Measurements from ENCODE around the gene CSGALNACT2.
"Not testable (repeated sequence)": the region's sequence is repeated elsewhere in the genome, so short reads cannot be mapped to it uniquely, and the experiment has no call there.

CSGALNACT2 gene

DNA sequence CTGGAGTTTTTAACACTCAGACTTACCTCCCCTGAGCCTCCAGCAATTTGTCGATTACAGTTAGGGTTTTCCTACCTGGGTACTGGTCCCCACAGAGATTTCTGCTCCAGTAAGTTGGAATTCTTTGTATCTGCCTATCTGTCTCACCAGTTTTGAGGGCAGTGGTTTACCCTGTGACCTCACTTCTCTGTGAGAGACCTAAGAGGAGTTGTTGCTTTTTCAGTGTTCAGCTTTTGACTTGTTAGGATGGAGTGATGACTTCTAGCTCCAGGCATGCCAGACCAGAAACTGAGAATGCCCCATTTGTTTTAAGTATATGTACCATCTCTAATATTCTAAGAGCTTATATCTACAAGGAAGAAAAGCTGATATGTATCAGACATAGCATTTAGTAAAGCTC is 42.9 kb downstream of the CSGALNACT2 start:
- TF ChIP-seq, protein P1, sequence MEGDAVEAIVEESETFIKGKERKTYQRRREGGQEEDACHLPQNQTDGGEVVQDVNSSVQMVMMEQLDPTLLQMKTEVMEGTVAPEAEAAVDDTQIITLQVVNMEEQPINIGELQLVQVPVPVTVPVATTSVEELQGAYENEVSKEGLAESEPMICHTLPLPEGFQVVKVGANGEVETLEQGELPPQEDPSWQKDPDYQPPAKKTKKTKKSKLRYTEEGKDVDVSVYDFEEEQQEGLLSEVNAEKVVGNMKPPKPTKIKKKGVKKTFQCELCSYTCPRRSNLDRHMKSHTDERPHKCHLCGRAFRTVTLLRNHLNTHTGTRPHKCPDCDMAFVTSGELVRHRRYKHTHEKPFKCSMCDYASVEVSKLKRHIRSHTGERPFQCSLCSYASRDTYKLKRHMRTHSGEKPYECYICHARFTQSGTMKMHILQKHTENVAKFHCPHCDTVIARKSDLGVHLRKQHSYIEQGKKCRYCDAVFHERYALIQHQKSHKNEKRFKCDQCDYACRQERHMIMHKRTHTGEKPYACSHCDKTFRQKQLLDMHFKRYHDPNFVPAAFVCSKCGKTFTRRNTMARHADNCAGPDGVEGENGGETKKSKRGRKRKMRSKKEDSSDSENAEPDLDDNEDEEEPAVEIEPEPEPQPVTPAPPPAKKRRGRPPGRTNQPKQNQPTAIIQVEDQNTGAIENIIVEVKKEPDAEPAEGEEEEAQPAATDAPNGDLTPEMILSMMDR (IDR thresholded peaks at IDR 0.05; ENCODE audit: insufficient read depth, low read depth, low read length, missing control alignments) = no peak
- no peak overlapping the region for H3K4me3 ChIP-seq (ENCODE audit: low read depth, low read length)
- no peak for DNase-seq (ENCODE audit: low read depth)

DNA sequence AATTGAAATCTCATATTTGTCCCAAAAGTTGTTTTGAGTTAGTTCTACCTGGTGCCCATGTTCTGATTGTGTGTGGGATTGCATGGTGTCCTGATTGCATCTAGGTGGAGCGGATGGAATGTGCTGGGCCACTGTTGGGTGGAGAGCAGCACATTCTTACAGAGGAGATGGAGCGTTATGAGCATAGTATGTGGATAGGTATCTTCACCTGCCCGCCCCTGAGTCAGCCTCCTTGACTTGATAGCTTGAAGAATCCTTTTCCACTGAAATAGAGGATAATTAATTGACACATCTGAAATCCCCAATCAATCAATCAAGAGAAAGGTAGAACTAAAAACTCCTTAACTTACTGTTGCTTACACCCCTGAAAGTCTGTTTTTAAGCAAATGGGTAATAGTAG is 45.5 kb downstream of the CSGALNACT2 start:
- H3K4me3 ChIP-seq (ENCODE audit: low read depth, low read length); DNase-seq (ENCODE audit: low read depth): not testable (repeated sequence)

DNA sequence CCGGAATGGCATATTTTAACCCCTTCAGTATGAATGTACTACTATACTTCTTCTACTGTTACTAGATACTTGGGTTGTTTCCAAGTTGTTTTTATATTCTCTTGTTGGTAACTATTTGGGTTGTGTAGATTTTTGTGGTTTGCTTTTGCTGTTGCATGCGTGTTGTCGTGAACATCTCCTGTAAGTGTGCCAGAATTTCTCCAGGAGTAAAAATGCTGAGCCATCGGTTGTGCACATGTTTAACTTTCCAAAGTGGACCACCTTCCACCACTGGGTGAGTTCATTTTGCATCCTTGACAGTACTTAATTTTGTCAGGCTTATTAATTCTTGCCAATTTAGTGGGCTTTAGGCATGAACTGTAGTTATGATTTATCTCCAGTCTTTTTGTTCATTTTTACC is 47.9 kb downstream of the CSGALNACT2 start:
- TF ChIP-seq, protein P1 (IDR thresholded peaks at IDR 0.05; ENCODE audit: insufficient read depth, low read depth, low read length, missing control alignments) = no peak
- H3K4me3 ChIP-seq (ENCODE audit: low read depth, low read length) = no peak overlapping the region
- DNase-seq (ENCODE audit: low read depth) = no peak

DNA sequence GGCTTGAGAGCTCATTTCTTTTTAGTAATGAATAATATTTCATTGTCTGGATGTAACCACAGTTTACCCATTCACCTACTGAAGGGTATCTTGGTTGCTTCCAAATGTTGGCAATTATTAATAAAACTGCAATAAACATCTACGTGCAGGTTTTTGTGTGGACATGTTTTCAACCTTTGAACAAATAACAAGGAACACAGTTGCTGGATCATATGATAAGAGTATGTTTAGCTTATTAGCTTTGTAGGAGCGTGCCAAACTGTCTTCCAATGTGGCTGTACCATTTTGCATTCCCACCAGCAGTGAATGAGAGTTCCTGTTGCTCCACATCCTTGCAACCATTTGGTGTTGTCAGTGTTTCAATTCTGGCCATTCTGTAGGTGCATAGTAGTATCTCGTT is 49.0 kb downstream of the CSGALNACT2 start:
- TF ChIP-seq, protein P1 (IDR thresholded peaks at IDR 0.05; ENCODE audit: insufficient read depth, low read depth, low read length, missing control alignments) = no peak
- no peak for DNase-seq (ENCODE audit: low read depth)
- no peak overlapping the region for H3K4me3 ChIP-seq (ENCODE audit: low read depth, low read length)

DNA sequence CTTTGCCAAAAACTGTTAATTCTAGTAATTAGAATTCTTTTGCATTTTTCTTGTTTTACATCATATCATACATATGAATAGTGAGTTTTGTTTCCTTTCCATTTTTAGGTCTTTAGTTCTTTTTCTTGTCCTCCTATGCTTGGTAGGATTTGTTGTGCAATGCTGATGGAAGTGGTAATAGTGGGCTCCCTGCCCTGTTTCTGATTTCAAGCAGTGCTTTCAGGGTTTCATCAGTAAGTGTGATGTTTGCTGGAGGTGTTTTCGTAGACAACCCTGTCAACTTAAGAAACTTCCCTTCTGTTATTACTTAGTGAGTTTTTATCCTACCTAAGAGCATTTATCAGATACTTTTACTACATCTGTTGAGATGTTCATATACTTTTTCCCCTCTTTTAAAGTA is 50.5 kb downstream of the CSGALNACT2 start:
- TF ChIP-seq, protein P1 (IDR thresholded peaks at IDR 0.05; ENCODE audit: insufficient read depth, low read depth, low read length, missing control alignments) = no peak
- no peak overlapping the region for H3K4me3 ChIP-seq (ENCODE audit: low read depth, low read length)
- DNase-seq (ENCODE audit: low read depth) = no peak

DNA sequence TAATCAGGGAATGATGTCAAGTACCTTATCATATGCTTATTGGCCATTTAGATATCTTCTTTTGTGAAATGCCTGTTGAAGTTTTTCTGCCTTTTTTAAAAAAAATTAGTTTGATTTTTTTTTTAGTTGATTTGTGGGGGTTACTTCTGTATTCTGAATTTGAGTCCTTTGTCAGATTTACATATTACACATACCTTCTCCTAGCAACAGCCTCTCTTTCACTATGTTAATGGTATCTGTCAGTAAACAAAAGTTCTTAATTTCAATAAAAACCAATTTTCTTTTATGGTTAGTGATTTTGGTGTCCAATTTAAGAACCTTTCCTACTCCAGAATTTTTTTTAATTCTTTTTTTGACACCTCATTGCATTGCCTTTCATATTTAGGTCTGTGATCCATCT is 52.0 kb downstream of the CSGALNACT2 start:
- DNase-seq (ENCODE audit: low read depth) = no peak
- TF ChIP-seq, protein P1 (IDR thresholded peaks at IDR 0.05; ENCODE audit: insufficient read depth, low read depth, low read length, missing control alignments) = no peak
- H3K4me3 ChIP-seq (ENCODE audit: low read depth, low read length) = no peak overlapping the region

DNA sequence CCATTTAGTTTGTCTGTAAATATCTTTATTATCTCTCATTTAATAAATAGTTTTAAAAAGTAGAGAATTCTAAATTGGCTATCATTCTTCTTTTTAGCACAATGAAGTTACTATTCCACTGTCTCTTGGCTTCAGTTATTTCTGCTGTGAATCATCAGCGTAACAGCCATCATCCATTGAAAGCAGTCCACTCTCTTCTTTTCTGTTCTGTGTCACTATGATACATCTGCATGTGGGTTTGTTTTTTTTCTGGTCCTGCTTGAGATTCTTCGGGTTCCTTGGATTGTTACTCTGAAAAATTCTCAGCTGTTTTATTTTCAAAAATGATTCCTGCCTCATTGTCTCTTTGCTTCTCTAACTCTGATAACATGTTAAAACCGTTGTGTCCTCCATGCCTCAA is 52.5 kb downstream of the CSGALNACT2 start:
- H3K4me3 ChIP-seq (ENCODE audit: low read depth, low read length) = no peak overlapping the region
- DNase-seq (ENCODE audit: low read depth) = no peak
- TF ChIP-seq, protein P1 (IDR thresholded peaks at IDR 0.05; ENCODE audit: insufficient read depth, low read depth, low read length, missing control alignments) = no peak

Measured in GM12865 (cell line).